Naive thymus-derived CD4-positive, alpha-beta T cell (primary cell): ENCODE measurements around the gene KRT78. TPM values are rescaled to one million over a fixed set of nuclear protein-coding genes. Genes with fewer than 3 reads are reported as not detected.

Source experiments
- ATAC-seq: fragments of 150-1000 bp; cut with Tn5 transposase; 2 replicates; pipeline ENCODE4 v1.10.0; 2021; ENCODE audit warnings: mild to moderate bottlenecking, moderate library complexity
- CTCF ChIA-PET: fragments of 350-600 bp; sonication (Branson Sonifier 250); formaldehyde crosslinking; loops from one replicate; lab custom pipeline; 2021; ENCODE audit warnings: antibody characterized with exemption; lab: Charles Lee
- POLR2A ChIA-PET: fragments of 350-600 bp; sonication (Branson Sonifier 250); formaldehyde crosslinking; loops from one replicate; lab custom pipeline; 2021; ENCODE audit warnings: antibody characterized with exemption, inconsistent platforms; lab: Charles Lee
- DNase-seq, 9 donors: peaks; one replicate each; pipeline versions ENCODE4 v3.0.0 to v3.0.0-alpha.2; 2020 to 2022; ENCODE audit warnings: mixed read lengths in 1 of 9
- H3K27ac ChIP-seq: one replicate; pipeline ENCODE4 v1.7.0; 2013; ENCODE audit warnings: mild to moderate bottlenecking, low read depth, low read length, moderate library complexity
- H3K27me3 ChIP-seq, 2 donors: one replicate each; pipeline ENCODE4 v1.7.0; 2013; ENCODE audit warnings: low read length in 2 of 2, mild to moderate bottlenecking in 2 of 2, moderate library complexity in 2 of 2; ENCODE audit not compliant: control insufficient read depth in 2 of 2, insufficient read depth in 2 of 2
- H3K36me3 ChIP-seq, 3 experiments: 1 replicate in 2 of 3; 2 replicates in 1 of 3; pipeline ENCODE4 v1.7.0; 2013; ENCODE audit warnings: low read length in 3 of 3, mild to moderate bottlenecking in 3 of 3, moderate library complexity in 1 of 3; ENCODE audit not compliant: insufficient read depth in 3 of 3, control insufficient read depth in 2 of 3
- H3K4me1 ChIP-seq, 2 donors: one replicate each; pipeline ENCODE4 v1.7.0; 2013; ENCODE audit warnings: low read length in 2 of 2, mild to moderate bottlenecking in 2 of 2, moderate library complexity in 1 of 2; ENCODE audit not compliant: control insufficient read depth in 2 of 2, insufficient read depth in 2 of 2
- H3K4me3 ChIP-seq: 2 replicates; pipeline ENCODE4 v1.7.0; 2013; ENCODE audit warnings: mild to moderate bottlenecking, low read length
- H3K9me3 ChIP-seq, 3 experiments: 1 replicate in 2 of 3; 2 replicates in 1 of 3; pipeline ENCODE4 v1.7.0; 2013; ENCODE audit warnings: low read length in 3 of 3; ENCODE audit not compliant: control insufficient read depth in 2 of 3
- H3K27ac Mint-ChIP-seq, 9 donors: one replicate each; pipeline ENCODE4 v1.8.0; 2020 to 2022; ENCODE audit warnings: mixed read lengths in 9 of 9, mild to moderate bottlenecking in 8 of 9, moderate library complexity in 5 of 9, inconsistent platforms in 2 of 9
- H3K27me3 Mint-ChIP-seq, 5 donors: one replicate each; pipeline ENCODE4 v1.8.0; 2021 to 2022; ENCODE audit warnings: mixed read lengths in 5 of 5, mild to moderate bottlenecking in 1 of 5
- H3K36me3 Mint-ChIP-seq, 5 donors: one replicate each; pipeline ENCODE4 v1.8.0; 2020 to 2022; ENCODE audit warnings: mixed read lengths in 5 of 5, mild to moderate bottlenecking in 3 of 5, inconsistent platforms in 1 of 5
- H3K4me1 Mint-ChIP-seq, 7 donors: one replicate each; pipeline ENCODE4 v1.8.0; 2020 to 2022; ENCODE audit warnings: mixed read lengths in 7 of 7, mild to moderate bottlenecking in 3 of 7, inconsistent platforms in 1 of 7
- H3K4me3 Mint-ChIP-seq, 10 donors: one replicate each; pipeline ENCODE4 v1.8.0; 2020 to 2022; ENCODE audit warnings: mild to moderate bottlenecking in 10 of 10, mixed read lengths in 10 of 10, moderate library complexity in 6 of 10, inconsistent platforms in 2 of 10
- H3K9me3 Mint-ChIP-seq, 11 donors: one replicate each; pipeline ENCODE4 v1.8.0; 2020 to 2022; ENCODE audit warnings: mixed read lengths in 11 of 11, mild to moderate bottlenecking in 4 of 11, inconsistent platforms in 1 of 11, moderate library complexity in 1 of 11
- intact Hi-C, 2 donors: fragments of 100-400 bp; cut with micrococcal nuclease; formaldehyde crosslinking; loops; one replicate each; pipeline ENCODE4 v1.15.1; 2023
- polyA plus RNA-seq, 2 donors: library from polyadenylated mRNA; unstranded; fragments of 300-500 nt; fragmentation: Illumina TruSeq; gene quantifications; one replicate each; pipeline ENCODE4 v1.2.3, GENCODE V29; 2021
- total RNA-seq, 6 experiments: library from RNA in 5 of 6; stranded (reverse) in 5 of 6; gene quantifications; 1 replicate in 5 of 6; 2 replicates in 1 of 6; pipeline ENCODE4 v1.2.3 and lab custom pipeline; 2021 to 2026

KRT78 gene
- total and polyA plus RNA-seq, 7 experiments from 2014 or later = not detected

DNA sequence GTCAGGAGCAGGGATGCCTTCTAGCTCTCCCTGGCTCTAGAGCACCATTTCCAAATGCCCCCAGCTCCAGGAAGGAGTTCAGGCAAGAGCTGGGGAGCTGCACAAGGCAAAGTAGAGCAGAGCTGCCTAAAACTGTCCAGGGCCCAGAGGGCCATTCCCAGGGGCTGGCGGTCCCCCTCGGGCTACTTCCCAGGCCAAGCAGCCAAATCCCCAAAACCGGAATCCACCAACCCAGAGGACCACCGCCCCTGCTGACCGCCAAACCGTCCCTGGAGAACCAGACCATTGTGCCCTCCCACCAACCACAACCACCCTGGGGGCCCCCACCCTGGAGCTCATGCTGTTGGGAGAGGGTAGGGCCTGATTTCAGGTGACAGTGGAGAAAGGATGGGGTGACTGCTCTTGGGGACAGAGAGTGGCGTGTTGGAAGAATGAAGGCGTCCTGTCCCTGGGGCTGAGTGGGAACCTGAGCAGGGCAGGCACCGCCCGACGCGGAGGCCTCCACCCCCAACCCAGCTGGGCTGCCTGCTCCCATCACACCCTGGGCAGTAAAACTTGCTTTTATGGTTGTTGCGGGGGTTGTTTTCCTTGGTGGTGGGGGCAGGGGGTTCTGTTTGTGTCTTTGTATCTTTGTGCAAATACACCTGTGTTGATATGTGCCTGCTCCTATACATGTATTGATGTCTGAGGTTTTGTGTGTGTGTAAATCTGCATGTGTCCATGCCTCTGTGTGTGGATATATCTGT, 24.0 kb upstream of the KRT78 start:
- Mint-ChIP-seq H3K4me1 (peaks cover 20 to 45% (median 36%) of the 10 kb centered on the region in 7 donors), H3K27ac (peak overlapping the region; percentile 16 to 90 (median 74)), H3K9me3 (no peaks in the 10 kb centered on the region), H3K36me3 (no peaks in the 10 kb centered on the region), H3K4me3 (peak overlapping the region in 8 of 10 donors; percentile 74 to 88 (median 78)), H3K27me3 (peaks cover 0 to 18% (median 0%) of the 10 kb centered on the region in 5 donors)
- ATAC-seq (no peak), DNase-seq (no peak)
- ChIA-PET POLR2A (interaction anchor here (0.5 to 4.2 kb wide), 4 partner anchors 11 to 1254 kb away, joined by 3 to 29 read pairs (median 4); partner anchors contain the start of gene EIF4B), CTCF (interaction anchor here (1.0 to 22.1 kb wide), 7 partner anchors 12 to 292 kb away, joined by 3 to 731 read pairs (median 5); partner anchors contain the start of genes KRT2 and KRT74)
- H3K27ac ChIP-seq = no peak overlapping the region
- H3K27me3 ChIP-seq = no peaks in the 10 kb centered on the region
- no peak overlapping the region for H3K4me3 ChIP-seq
- intact Hi-C loops = loop anchor here in 1 of 2 donors (5.0 kb wide), 1 partner anchor 181 kb away; no protein-coding TSS in a partner anchor
- peaks cover 0 to 16% of the 10 kb centered on the region in 2 donors for H3K4me1 ChIP-seq
- H3K36me3 ChIP-seq = no peaks in the 10 kb centered on the region
- no peaks in the 10 kb centered on the region for H3K9me3 ChIP-seq

DNA sequence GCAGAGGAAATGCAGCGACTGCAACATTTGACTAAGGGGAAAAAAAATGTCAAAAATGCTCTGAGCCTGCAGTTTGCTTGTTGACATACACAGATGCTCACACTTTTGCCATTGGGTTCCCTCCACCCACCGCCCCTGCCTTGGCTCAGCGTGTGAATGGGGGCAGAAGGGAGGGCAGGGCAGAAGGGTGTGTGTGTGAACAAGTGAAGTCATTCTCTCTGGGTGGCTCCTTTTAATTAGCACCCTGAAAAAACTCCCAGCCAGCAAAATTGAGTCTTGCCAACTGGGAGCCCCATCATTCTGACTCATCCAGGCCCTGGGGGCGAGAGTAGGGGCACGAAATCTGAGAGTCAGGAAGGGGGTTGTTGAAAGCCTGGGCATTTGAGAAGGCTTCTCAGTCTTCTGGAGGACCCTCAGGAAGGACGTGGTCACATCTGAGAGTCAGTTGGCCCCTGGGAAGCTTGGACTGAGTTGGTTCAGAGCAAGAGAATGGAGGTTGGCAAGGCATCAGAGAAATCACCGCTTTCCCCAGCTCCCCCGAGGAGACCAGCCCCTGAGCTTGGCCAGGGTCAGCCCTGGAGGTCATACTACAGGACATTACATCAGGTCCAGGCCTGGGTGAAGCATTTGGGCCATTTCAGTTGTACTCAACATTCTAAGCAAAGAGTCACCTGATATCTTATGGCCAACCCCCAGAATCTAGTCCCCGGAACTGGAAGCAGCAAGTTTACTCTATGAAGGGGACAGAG, 22.7 kb upstream of the KRT78 start:
- H3K27me3 ChIP-seq = no peaks in the 10 kb centered on the region
- no peak for DNase-seq
- H3K4me3 ChIP-seq = no peak overlapping the region
- H3K36me3 ChIP-seq = no peaks in the 10 kb centered on the region
- Mint-ChIP-seq H3K4me1 (peaks cover 29 to 56% (median 47%) of the 10 kb centered on the region in 7 donors), H3K4me3 (no peak overlapping the region), H3K36me3 (no peaks in the 10 kb centered on the region), H3K9me3 (no peaks in the 10 kb centered on the region), H3K27me3 (peaks cover 0 to 13% (median 0%) of the 10 kb centered on the region in 5 donors), H3K27ac (peak overlapping the region in 6 of 9 donors; percentile 21 to 92 (median 54))
- ChIA-PET CTCF (interaction anchor here (0.5 to 22.1 kb wide), 17 partner anchors 8 to 499 kb away, joined by 3 to 731 read pairs (median 5); partner anchors contain the start of genes KRT1, KRT73 and KRT74), POLR2A (interaction anchor here (0.8 to 4.5 kb wide), 4 partner anchors 12 to 287 kb away, joined by 3 to 62 read pairs (median 6); no protein-coding TSS in a partner anchor)
- no peaks in the 10 kb centered on the region for H3K9me3 ChIP-seq
- H3K4me1 ChIP-seq = peaks cover 0 to 26% of the 10 kb centered on the region in 2 donors
- ATAC-seq = no peak
- intact Hi-C loops = loop anchor here in 1 of 2 donors (2.0 to 5.0 kb wide), 2 partner anchors 179 to 545 kb away; no protein-coding TSS in a partner anchor
- no peak overlapping the region for H3K27ac ChIP-seq

DNA sequence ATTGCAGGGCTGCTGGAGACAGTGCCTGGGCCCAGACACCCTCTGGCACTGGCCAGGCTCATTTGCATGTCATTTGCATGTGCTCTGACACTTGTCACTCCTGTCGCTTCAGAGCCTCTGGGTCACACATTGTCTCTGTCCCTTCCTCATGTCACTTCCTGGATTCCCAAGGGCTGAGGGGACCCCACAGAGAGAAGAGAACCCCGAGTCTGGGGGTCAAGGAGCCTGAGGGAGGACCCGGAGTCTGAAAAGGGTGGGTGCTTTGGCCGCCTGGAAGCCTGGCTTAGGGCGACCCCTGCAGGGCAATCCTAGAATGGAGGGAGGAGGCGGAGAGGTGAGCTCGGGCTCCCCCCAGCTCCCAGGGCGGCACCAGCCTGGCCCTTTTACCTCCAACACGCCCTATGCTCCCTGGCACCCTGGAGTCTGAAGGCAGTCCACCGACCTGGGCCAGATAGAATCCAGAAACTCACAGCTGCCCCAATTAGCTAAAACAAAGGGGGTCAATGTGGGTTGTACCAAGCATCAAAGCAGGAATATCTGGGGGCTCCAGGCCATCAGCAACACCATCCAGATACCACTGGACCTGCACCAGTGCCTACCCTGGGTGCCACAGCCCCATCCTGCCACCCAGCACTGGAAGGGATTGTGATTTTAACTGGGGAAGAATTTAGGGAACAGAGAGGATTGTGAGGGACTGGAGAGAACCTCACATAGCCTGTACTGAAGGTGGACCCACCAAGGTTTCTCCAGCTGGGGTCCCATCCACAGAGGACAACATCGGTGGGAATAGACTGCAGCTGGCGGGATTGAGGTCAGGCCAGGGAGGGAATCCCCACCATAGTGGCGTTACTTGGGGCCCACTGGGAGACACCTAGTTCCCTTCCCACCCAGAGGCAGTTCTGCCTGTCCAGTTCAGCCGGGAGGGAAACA, 21.8 kb upstream of the KRT78 start:
- Mint-ChIP-seq H3K4me1 (peaks cover 29 to 56% (median 47%) of the 10 kb centered on the region in 7 donors), H3K27me3 (peaks cover 0 to 13% (median 0%) of the 10 kb centered on the region in 5 donors), H3K27ac (peak overlapping the region in 8 of 9 donors; percentile 19 to 95 (median 74)), H3K9me3 (no peaks in the 10 kb centered on the region), H3K36me3 (no peaks in the 10 kb centered on the region), H3K4me3 (peak overlapping the region in 1 of 10 donors; percentile 29)
- intact Hi-C loops = loop anchor here (1.0 to 5.0 kb wide), 8 partner anchors 9 to 544 kb away; no protein-coding TSS in a partner anchor
- Histone ChIP-seq H3K9me3 (no peaks in the 10 kb centered on the region), H3K27me3 (no peaks in the 10 kb centered on the region), H3K4me1 (peaks cover 0 to 26% of the 10 kb centered on the region in 2 donors), H3K36me3 (no peaks in the 10 kb centered on the region), H3K4me3 (no peak overlapping the region), H3K27ac (no peak overlapping the region)
- CTCF ChIA-PET = interaction anchor here (0.5 to 22.1 kb wide), 38 partner anchors 9 to 544 kb away, joined by 3 to 731 read pairs (median 4); partner anchors contain the start of genes KRT1, KRT73 and KRT74
- DNase-seq (peak; percentile 70 to 94 (median 82)), ATAC-seq (peak; percentile 79)
- POLR2A ChIA-PET = interaction anchor here (0.8 to 4.5 kb wide), 6 partner anchors 163 to 291 kb away, joined by 3 to 62 read pairs (median 3); no protein-coding TSS in a partner anchor

DNA sequence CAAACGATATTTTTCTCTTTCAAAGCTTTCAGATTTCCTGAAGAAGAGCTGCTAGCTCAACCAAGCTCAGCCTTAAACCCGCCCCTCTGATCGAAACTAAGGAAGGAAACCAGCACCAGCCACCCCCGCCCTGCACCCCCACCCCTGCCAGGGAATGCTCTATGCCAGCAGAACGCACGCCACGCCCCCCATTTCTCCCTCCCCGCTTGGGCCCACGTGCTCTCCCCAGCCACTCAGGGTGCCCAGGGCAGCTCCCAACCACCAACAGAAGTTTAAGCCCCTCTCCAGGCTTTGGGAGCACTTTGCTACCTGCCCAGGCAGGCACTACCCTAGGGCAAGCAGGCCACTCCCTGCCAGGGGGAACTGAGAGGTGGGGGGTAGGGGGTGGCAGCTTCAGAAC, 18.8 kb upstream of the KRT78 start:
- Mint-ChIP-seq H3K9me3 (no peaks in the 10 kb centered on the region), H3K27me3 (peaks cover 0 to 4% (median 0%) of the 10 kb centered on the region in 5 donors), H3K36me3 (no peaks in the 10 kb centered on the region), H3K27ac (peak overlapping the region in 8 of 9 donors; percentile 81 to 95 (median 86)), H3K4me1 (peaks cover 17 to 41% (median 31%) of the 10 kb centered on the region in 7 donors), H3K4me3 (peak overlapping the region in 9 of 10 donors; percentile 33 to 74 (median 66))
- Histone ChIP-seq H3K4me1 (peaks cover 0 to 23% of the 10 kb centered on the region in 2 donors), H3K4me3 (no peak overlapping the region), H3K9me3 (no peaks in the 10 kb centered on the region), H3K27me3 (no peaks in the 10 kb centered on the region), H3K36me3 (no peaks in the 10 kb centered on the region), H3K27ac (peak overlapping the region; percentile 48)
- intact Hi-C loops = no loop called here
- ChIA-PET POLR2A (interaction anchor here (0.8 to 4.5 kb wide), 8 partner anchors 30 to 284 kb away, joined by 3 to 62 read pairs (median 4); no protein-coding TSS in a partner anchor), CTCF (interaction anchor here (0.6 to 22.1 kb wide), 12 partner anchors 12 to 496 kb away, joined by 3 to 731 read pairs (median 4); partner anchors contain the start of gene KRT74)
- DNase-seq (peak in 7 of 9 donors; percentile 38 to 67 (median 55)), ATAC-seq (peak; percentile 53)

DNA sequence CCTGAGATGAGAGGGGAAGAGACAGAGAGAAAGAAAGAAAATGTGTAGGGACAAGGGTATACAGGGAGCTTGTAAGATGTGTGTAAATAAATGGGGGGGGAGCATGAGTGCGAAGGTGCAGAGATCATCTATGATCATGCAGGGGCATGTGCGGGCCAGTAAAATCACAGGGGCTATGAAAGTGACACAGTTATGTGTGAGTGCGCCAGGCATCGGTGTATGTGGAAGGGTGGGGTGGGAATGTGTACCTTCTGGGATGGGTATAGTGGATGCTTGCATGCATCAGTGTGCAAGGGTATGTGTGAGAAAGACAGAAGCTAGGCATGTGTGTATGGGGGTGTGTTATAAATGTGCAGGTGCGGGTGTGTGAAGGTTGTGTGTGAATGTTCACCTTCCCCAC, 18.4 kb upstream of the KRT78 start:
- Mint-ChIP-seq H3K4me1 (peaks cover 17 to 41% (median 31%) of the 10 kb centered on the region in 7 donors), H3K9me3 (no peaks in the 10 kb centered on the region), H3K27me3 (peaks cover 0 to under 1% (median 0%) of the 10 kb centered on the region in 5 donors), H3K36me3 (no peaks in the 10 kb centered on the region), H3K27ac (peak overlapping the region in 8 of 9 donors; percentile 81 to 95 (median 86)), H3K4me3 (peak overlapping the region in 9 of 10 donors; percentile 26 to 74 (median 65))
- H3K4me1 ChIP-seq = peaks cover 0 to 23% of the 10 kb centered on the region in 2 donors
- ChIA-PET CTCF (interaction anchor here (0.6 to 22.1 kb wide), 13 partner anchors 13 to 518 kb away, joined by 3 to 731 read pairs (median 4); partner anchors contain the start of gene KRT74), POLR2A (interaction anchor here (0.8 to 4.5 kb wide), 8 partner anchors 29 to 283 kb away, joined by 3 to 62 read pairs (median 4); no protein-coding TSS in a partner anchor)
- H3K27me3 ChIP-seq = no peaks in the 10 kb centered on the region
- H3K27ac ChIP-seq = peak overlapping the region; percentile 48
- intact Hi-C loops = no loop called here
- DNase-seq (no peak), ATAC-seq (no peak)
- H3K36me3 ChIP-seq = no peaks in the 10 kb centered on the region
- no peak overlapping the region for H3K4me3 ChIP-seq
- no peaks in the 10 kb centered on the region for H3K9me3 ChIP-seq
